ENCODE data around the gene LHFPL6.

Gene LHFPL6

DNA sequence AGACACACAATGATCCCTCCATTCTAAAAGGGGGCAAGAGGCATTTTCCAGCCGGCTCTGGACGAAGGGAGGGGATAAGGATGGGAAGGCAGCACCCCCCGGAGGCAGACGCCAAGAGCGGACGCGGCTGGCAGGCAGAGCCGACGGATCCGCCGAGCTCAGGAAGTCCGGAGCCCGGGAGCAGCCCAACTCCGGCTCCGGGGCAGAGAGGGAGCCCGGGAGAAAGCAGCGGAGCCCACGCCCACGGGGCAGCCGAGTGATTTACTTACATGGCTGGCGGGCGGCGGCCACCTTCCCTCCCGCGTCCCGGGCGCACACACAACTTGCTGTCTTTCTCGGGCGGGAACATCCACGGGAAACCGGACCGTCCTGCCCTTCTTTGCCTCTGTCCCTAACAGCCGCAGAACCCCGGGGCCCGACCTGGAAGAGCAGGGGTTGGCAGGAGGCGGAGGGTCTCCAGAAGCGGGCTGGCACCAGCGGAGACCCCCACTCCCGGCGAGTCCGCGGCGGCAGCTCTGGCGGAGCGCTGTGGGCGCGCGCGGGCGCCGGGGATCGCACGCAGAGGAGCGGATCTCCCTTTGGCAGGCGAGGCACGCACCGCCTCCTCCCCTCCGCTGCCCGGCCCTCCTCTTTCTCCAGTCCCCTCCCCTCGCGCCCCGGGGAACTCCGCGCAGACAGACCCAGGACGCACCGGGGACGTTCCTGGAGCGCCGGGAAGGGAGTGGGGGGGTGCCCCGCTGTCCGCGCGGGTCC is at the start of gene LHFPL6:
Gene LHFPL6, minus strand, starts transcription at position 580 of the 753 bp plus-strand sequence.
- peak; percentile 40 to 44 (median 41) for DNase-seq (ENCODE audit: low read depth in 2 of 3, low spot score in 2 of 3)

- DNase-seq (ENCODE audit: low read depth in 2 of 3, low spot score in 2 of 3), result no peak
Observed at GRCh38 chr13:39646122-39646521, 43.1 kb upstream of the LHFPL6 start.

DNA sequence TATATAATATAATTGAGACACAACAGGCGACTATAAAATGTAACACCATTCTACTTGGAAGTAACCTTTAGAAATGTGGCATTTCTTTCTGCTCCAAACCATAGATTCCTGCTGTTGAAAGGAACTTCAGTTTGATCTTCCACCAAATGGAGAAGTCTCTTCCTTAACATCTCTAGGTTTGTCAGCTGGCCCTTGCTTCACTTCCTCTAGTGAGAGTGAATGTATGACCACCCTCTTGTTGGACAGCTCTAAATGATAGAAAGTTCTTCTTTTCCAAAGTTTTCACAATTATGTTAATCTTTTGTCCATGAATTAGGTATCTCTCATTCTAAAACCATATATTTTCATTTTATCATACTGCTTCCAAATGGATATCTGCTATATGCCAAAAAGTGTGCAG is 38.7 kb upstream of the LHFPL6 start:
- no peak for DNase-seq (ENCODE audit: low read depth in 2 of 3, low spot score in 2 of 3)

DNA sequence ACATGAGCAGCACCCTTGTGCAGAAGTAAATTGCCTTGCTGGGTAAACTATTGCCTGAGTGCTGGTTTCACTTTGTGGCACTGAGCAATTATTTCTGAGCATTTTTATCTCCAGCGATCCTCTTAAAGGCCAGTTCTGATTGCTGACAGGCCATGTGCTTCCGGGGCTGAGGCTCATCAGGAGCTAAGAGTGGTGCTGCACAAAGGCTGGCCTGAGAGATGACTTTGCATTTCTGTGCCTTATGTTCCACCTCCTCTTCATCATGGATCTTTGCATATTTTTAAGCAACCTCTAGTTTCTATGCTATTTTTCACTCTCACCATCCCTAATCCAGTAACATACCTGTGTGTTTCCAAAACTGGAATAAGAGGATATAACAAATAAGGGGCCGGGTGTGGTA is 34.9 kb upstream of the LHFPL6 start:
- no peak for DNase-seq (ENCODE audit: low read depth in 2 of 3, low spot score in 2 of 3)

DNA sequence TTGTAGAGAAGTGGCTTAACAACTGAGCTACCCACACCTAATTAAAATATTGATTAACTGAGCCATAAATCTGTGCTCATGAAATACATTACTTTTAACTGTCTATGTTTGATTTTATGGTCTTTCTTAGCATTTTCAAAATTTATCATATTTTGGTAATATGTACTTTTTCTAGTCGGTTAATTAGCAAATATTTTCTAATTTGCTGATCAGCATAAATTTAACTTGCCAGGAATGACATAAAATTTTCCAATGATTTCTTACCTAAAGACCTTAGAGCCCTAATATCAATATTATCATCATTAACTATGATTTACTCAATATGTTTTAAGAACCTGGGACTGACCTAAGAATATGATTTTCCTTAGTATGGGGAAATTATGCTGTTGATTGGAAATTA is 32.6 kb upstream of the LHFPL6 start:
- no peak for DNase-seq (ENCODE audit: low read depth in 2 of 3, low spot score in 2 of 3)

DNA sequence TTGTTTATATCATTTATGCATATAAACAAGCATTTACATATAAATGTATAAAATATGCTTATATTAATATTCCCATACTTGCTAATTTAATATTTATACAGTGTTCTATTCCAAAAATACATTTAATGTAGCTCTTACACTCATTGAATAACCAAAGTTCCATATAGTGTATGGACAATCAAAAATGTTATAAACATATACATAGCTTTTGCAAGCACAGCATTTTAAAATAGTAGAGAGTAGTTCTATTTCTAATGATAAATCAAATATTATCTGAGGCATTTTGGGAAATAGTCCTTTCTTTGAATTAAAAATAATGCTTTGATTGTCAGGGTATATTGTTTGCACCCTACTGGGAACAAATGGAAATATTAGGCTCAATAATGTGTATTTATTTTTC is 30.0 kb upstream of the LHFPL6 start:
- DNase-seq (ENCODE audit: low read depth in 2 of 3, low spot score in 2 of 3), result no peak

DNA sequence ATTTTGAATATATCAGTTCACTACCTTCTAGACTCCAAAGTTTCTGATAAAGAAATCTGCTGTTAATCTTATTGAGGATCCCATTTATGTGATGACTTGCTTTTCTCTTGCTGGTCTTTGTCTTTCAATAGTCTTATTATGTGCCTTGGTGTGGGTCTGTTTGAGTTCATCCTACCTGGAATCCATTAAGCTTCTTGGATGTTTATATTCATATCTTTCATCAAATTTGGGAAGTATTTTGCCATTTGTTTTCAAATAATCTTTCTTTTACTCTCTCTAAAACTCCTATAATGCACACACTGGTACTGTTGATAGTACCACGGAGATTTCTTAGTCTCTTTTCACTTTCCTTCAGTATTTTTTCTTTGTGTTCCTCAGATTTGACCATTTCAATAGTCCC is 28.3 kb upstream of the LHFPL6 start:
- DNase-seq (ENCODE audit: low read depth in 2 of 3, low spot score in 2 of 3), result no peak

DNA sequence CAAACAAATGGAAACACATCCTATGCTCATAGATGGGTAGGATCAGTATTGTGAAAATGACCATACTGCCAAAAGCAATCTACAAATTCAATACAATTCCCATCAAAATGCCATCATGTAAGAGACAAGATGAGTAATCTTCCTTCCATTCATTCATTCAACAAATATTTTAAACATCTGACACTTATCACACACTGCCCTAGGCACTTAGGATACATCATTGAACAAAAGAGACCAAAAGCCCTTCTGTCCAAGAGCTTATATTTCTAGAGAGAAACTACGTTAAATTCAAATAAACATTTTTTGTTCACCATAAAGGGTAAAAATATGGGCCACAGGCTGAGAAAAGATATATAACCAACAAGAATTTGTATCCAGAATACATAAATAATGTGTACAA is 20.5 kb upstream of the LHFPL6 start:
- DNase-seq (ENCODE audit: low read depth in 2 of 3, low spot score in 2 of 3), result no peak

DNA sequence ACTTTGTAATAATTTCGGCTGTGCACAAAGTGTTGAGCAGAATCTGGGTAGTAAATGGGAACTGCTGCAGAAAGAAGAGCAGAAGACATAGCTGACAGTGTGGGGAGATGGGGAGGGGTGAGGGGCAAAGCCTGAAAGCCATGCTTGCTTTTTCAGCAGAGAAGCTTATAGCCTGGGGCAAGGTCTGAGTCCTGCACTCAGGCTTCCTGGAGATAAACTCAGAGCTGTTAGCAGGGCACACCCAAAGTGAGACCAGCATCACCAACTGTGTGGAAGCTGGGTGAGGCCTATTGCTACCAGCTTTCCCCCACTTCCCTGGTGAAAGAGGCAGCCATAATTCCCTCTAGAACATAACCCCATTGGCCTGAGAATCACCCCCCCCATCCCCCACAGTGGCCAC is 15.6 kb upstream of the LHFPL6 start:
- DNase-seq (ENCODE audit: low read depth in 2 of 3, low spot score in 2 of 3), result no peak

- DNase-seq (ENCODE audit: low read depth in 2 of 3, low spot score in 2 of 3), result no peak
Observed at GRCh38 chr13:39616087-39616694, 13.2 kb upstream of the LHFPL6 start.

- DNase-seq (ENCODE audit: low read depth in 2 of 3, low spot score in 2 of 3), result peak in 1 of 3 experiments; percentile 27
Observed at GRCh38 chr13:39612023-39612637, 9.1 kb upstream of the LHFPL6 start.

GRCh38 chr13:39607876-39608275 is 4.9 kb upstream of the LHFPL6 start:
- DNase-seq (ENCODE audit: low read depth in 2 of 3, low spot score in 2 of 3), result no peak

GRCh38 chr13:39605677-39606320 is 2.8 kb upstream of the LHFPL6 start:
- no peak for DNase-seq (ENCODE audit: low read depth in 2 of 3, low spot score in 2 of 3)

- DNase-seq (ENCODE audit: low read depth in 2 of 3, low spot score in 2 of 3), result no peak
Observed at GRCh38 chr13:39604756-39605155, 1.8 kb upstream of the LHFPL6 start.

- no peak for DNase-seq (ENCODE audit: low read depth in 2 of 3, low spot score in 2 of 3)
Observed at GRCh38 chr13:39603424-39603947, 493 bp upstream of the LHFPL6 start.

- DNase-seq (ENCODE audit: low read depth in 2 of 3, low spot score in 2 of 3), result no peak
Observed at GRCh38 chr13:39602277-39602613, 748 bp downstream of the LHFPL6 start.

- no peak for DNase-seq (ENCODE audit: low read depth in 2 of 3, low spot score in 2 of 3)
Observed at GRCh38 chr13:39601636-39602035, 1.4 kb downstream of the LHFPL6 start.

- no peak for DNase-seq (ENCODE audit: low read depth in 2 of 3, low spot score in 2 of 3)
Observed at GRCh38 chr13:39600766-39601165, 2.2 kb downstream of the LHFPL6 start.

- DNase-seq (ENCODE audit: low read depth in 2 of 3, low spot score in 2 of 3), result no peak
Observed at GRCh38 chr13:39599842-39600241, 3.2 kb downstream of the LHFPL6 start.

GRCh38 chr13:39599012-39599411 is 4.0 kb downstream of the LHFPL6 start:
- DNase-seq (ENCODE audit: low read depth in 2 of 3, low spot score in 2 of 3), result no peak

- no peak for DNase-seq (ENCODE audit: low read depth in 2 of 3, low spot score in 2 of 3)
Observed at GRCh38 chr13:39597838-39598237, 5.2 kb downstream of the LHFPL6 start.

GRCh38 chr13:39596685-39597084 is 6.3 kb downstream of the LHFPL6 start:
- DNase-seq (ENCODE audit: low read depth in 2 of 3, low spot score in 2 of 3), result no peak
